Ureter (tissue), 1 donor: ENCODE results near the gene ATP5MC3. TPM values are rescaled to one million over a fixed set of nuclear protein-coding genes. Genes with fewer than 3 reads are reported as not detected.
"Not testable (repeated sequence)": the region's sequence is repeated elsewhere in the genome, so short reads cannot be mapped to it uniquely, and the experiment has no call there.

ENCODE experiments used
- DNase-seq: peaks from one replicate; pipeline ENCODE4 v3.0.0-alpha.2; 2020; ENCODE audit warnings: low spot score
- total RNA-seq: library from RNA; stranded (reverse); gene quantifications from one replicate; pipeline ENCODE4 v1.2.4, GENCODE V29; 2023
- donor health status: DM: yes; HTN: yes; CAD: no.

ATP5MC3 gene
- 187 TPM for total RNA-seq

DNA sequence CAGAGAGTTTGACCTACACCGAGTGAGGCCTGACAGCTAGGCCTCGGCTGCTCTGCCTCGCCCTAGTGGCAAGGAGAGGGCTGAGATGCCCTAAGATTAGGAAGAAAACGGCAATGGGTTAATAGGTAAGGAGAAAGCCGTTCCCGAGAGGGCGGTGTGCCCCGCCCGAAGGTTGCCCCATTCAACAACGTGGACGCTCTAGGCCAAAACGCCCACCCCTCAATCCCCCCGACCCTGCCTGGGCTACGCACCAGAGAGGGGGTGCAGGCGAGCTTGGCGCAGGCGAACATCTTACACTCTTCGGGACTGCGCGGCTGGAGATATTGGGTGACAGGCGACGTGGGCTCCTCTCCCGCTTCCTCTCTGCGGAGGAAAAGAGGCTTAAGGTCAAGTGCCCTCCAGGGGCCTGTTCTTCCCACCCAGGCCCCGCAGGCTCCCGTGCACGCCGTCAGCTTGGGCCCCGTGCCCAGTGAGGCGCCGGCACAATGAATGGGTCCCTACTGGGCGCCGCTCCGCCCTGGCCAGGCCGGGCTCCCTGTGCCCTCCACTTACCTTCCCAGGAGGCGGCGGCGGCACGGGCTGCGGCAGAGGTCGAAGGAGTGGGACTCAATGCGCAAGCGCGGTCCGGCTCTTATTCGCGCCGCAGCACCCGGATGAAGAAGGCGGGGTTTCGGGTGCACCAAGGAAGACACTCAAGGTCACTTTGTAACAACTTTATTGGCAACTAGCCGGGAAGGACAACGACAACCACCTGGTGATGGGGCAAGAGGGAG, at the start of gene ATP5MC3:
Gene ATP5MC3 (minus strand): TSS at position 607 of the 773 bp plus-strand sequence. CDS start 317 bp downstream, at position 290.
- peak; percentile 96 for DNase-seq

DNA sequence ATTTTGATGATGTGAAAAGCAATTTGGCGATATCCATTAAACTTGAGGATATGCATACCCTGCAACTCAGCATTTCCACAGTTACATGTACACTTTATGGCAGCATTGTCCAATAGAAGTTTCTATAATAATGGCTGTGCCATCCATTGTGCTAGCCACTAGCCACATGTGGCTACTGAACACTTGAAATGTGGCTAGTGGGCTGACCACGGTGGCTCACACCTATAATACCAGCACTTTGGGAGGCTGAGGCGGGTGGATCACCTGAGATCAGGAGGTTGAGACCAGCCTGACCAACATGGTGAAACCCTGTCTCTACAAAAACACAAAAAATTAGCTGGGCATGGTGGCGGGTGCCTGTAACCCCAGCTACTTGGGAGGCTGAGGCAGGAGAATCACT, 47.1 kb upstream of the ATP5MC3 start:
- not testable (repeated sequence) for DNase-seq

DNA sequence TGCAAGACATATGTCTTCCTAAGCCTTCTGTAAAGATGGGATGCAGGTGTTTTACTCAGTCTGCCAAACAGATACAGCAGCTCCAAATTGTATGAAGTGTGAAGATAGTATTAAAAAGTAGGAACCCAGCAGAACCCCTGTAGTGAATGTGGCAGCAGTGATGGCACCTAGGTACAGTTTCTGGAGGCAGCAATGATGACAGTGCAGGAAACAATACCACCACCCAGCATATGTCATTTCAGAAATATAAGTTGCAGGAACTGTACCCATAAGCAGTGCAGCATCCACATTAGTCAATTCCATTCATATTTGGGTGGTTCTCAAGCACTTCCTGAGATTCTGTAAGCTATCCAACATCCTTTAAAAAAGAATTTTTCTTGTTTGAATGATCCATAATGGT, 46.7 kb upstream of the ATP5MC3 start:
- DNase-seq = no peak

DNA sequence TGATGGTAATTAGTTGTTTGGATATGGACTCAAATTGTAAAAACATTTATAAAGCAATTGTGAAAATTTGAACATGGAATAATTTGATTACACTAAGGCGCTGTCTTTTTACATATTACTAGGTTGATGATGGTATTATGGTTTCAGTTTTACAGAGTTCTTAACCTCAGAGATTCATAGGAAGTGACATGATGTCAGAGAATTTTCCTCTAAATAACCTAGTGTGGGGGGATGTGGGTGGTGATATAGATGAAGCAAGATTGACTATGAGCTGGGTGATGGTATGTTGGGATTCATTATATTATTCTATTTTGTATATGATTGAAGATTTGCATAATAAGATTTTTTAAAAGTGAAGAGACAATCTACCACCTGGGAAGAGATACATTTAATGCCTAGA, 45.9 kb upstream of the ATP5MC3 start:
- DNase-seq = no peak

GRCh38 chr2:175220075-175220474, 38.6 kb upstream of the ATP5MC3 start:
- DNase-seq = no peak

GRCh38 chr2:175218551-175218950, 37.0 kb upstream of the ATP5MC3 start:
- DNase-seq = no peak

GRCh38 chr2:175207741-175208438, 26.4 kb upstream of the ATP5MC3 start:
- no peak for DNase-seq

DNA sequence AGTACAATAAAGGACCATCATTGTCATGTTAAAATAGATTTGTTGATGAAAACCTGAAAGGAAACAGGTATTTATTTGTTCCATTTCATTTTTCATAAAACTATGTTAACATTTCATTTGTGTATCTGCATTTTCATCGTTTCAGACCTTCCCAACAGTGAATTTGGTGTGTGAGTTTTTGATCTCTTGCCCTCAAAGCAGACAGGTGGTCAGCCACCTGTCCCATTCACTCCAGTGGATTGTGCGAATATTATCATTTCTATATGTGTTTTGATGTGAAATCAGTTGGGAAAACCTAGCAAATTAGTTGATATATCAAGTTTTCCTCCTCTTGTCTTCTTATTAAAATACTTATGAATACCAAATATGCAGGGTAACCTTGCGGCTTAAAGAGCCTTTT, 25.4 kb upstream of the ATP5MC3 start:
- DNase-seq = no peak

DNA sequence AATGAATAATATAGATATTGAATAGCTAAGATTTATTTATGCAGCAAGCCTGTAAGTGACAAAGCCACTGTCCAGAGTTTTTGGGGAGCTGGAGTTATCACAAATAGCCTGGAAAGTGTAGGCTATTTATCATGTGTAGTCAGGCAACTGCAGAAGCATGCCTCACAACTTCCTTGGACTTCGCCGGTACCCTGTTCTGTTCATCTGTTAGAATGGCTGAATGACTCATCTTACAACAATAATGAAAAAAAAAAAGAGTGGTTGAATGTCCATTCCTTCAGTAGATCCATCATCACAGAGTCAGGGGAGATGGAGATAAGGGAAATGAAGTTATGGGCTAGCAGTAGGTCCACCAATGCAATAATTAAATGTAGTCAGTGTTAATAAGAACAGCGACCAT, 24.0 kb upstream of the ATP5MC3 start:
- no peak for DNase-seq

- peak; percentile 54 for DNase-seq
Measured at GRCh38 chr2:175203621-175204496, 22.3 kb upstream of the ATP5MC3 start.

- DNase-seq = no peak
Measured at GRCh38 chr2:175195012-175195411, 13.5 kb upstream of the ATP5MC3 start.

DNA sequence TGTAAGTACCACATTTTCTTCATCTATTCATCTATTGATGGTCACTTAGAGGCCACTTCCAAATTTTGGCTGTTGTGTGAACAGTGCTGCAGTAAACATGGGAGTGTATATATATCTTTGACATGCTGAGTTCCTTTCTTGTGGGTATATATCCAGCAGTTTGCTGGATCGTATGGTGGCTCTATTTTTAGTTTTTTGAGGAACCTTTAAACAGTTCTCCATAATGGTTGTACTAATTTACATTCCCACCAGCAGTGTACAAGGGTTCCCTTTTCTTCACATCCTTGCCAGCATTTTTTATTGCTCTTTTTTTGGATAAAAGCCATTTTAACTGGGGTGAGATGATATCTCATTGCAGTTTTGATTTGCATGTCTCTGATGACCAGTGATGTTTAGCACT, 7.3 kb upstream of the ATP5MC3 start:
- no peak for DNase-seq

GRCh38 chr2:175187378-175187777, 5.9 kb upstream of the ATP5MC3 start:
- DNase-seq = no peak

- no peak for DNase-seq
Measured at GRCh38 chr2:175183674-175184073, 2.2 kb upstream of the ATP5MC3 start.

DNA sequence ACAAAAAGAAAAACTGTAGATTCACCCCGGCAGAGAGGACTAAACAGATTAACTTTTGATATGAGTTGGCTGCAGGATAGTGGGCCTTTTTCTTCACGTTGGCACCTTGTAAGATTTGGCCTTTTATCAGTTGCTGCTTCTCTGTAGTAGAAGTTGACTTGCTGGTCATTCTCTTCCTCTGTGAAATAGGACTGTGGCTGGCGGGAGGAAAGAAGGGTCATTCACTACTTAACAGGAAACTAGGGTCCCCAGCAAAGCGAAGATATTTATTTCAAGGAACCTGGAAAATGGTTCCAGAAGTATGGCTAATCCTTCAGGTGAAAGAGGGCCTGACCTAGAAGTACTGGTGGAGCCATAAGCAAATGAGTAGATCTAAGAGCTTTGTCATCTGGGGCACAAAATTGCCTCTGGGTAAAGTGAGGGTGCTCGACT, 383 bp upstream of the ATP5MC3 start:
- DNase-seq = no peak

DNA sequence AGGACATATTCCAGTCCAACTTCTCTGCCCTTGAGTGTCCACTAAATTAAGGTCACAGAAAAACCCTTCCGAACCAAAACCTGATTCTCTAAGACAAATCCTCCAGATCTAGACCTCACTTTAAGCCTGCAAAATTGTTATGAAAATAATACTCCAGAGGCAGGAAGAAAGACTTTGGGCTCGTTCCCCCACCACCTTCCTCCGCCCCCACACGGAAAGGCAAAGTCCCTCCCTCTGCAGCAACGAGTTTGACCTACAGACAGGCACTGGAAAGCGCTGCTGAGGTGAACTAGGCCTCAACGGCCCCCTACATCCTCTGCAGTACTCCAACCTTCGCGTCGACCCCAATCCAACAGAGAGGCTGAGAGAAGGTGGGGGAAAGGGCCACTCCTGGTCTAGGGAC, 808 bp downstream of the ATP5MC3 start:
- peak; percentile 52 for DNase-seq

- DNase-seq = no peak
Measured at GRCh38 chr2:175176624-175177023, 4.9 kb downstream of the ATP5MC3 start.

DNA sequence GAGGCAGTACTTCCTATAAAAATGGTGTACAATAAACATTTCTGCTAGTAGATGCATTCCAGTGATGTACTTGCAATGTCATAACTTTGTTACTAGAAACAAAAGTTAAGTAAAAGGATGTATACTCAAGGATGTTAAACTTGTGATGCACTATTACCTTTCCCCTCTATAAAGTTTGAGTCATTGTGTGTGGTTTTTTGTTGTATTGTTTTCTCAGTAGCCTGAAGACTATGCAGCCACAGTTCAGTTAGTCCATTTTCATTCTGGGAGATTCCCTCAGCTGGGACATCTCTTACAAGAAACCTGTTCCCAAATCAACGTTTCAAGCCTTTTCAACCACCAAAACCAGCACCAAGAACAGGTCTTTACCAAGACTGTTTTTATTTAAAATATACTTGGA, 5.6 kb downstream of the ATP5MC3 start:
- no peak for DNase-seq

GRCh38 chr2:175175320-175175719, 6.2 kb downstream of the ATP5MC3 start:
- no peak for DNase-seq

DNA sequence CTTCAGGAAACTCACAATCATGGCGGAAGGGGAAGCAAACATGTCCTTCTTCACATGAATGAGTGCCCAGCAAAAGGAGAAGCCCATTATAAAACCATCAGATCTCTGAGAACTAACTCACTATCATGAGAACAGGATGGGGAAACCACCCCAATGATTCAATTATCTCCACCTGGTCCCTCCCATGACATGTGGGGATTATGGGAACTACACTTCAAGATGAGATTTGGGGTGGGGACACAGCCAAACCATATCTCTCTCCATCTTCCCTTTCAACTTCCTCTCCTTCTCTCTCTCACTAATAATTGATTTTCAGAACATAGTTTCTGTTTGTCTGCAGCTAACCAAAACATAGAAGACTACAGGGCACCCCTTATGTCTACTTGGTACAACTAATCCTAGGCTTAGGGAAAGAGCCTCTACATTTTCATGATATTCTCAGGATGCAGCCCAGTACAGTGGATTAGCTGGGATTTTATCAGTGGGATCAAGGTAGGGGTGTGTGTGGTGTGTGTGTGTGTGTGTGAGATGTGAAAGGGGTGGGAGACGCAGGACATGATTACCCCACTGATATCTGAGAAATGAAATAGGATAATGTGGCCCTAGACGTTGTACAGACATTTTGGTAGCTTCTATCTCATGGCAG, 10.7 kb downstream of the ATP5MC3 start:
- no peak for DNase-seq

DNA sequence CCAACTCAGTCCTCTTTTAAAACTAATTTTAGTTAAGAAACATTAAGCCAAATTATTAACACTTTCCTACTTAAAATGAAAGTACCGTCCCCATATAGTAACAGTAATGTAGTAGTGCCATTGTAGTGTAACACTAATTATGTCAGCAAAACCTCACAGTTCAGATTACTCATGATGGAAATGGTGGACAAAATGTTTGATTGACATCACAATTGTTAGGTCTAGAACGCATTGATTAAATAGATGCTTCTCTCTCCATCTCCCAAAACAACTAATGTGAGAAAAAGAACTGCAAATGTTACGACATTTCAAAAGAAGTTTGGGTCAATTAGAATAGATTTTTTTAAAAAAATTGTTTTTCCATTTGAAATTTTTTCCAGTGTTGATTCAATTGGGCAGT, 12.3 kb downstream of the ATP5MC3 start:
- no peak for DNase-seq

DNA sequence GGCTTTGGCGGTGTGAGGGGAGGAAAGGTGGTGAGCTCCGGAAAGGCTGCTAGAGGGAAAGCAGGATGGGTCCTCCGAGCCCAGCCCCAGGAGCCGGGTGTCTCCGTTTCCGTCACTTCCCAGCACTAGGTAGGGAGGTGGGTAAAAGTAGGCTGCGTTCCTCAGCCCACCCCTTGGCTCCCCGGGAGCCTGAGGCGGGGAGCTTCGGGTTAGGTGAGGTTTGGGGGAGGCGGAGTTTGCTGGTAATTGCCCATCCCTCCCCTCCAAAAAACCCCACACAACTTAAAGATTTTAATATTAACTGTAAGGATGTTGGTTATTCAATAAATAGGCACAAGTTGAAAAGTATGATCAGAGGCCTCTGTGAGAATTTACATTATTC, 13.0 kb downstream of the ATP5MC3 start:
- DNase-seq = no peak
